Omental fat pad (tissue), 4 donors: ENCODE data around the gene PROSER2. TPM values are rescaled to one million over a fixed set of nuclear protein-coding genes. Genes with fewer than 3 reads are reported as not detected.
"Not testable (repeated sequence)": the region's sequence is repeated elsewhere in the genome, so short reads cannot be mapped to it uniquely, and the experiment has no call there.

Experiments used
- ATAC-seq: fragments of 150-250 bp; one replicate; pipeline ENCODE4 v1.9.1; 2016; ENCODE audit warnings: mild to moderate bottlenecking, moderate library complexity; ENCODE audit not compliant: low FRiP score
- DNase-seq: peaks from one replicate; pipeline ENCODE4 v3.0.0-alpha.2; 2019; ENCODE audit warnings: low spot score
- CTCF ChIP-seq, 3 donors: fragments of 450-650 bp; IDR thresholded peaks; one replicate each; pipeline ENCODE4 v1.5.1; 2016 to 2017; ENCODE audit warnings: antibody characterized with exemption in 3 of 3, mild to moderate bottlenecking in 3 of 3, moderate library complexity in 2 of 3
- total RNA-seq, 4 donors: library from RNA; depleted of rRNA; stranded (reverse); fragments of >200 nt; gene quantifications; one replicate each; pipeline ENCODE4 v1.1.0, GENCODE V29; 2016

PROSER2 gene
- total RNA-seq, 4 donors from 2014 or later = 1.1 to 8.2 (median 6.3) TPM

GRCh38 chr10:11845113-11845512 lies 22.0 kb downstream of the PROSER2 start:
- no peak for TF ChIP-seq CTCF (IDR thresholded peaks at IDR 0.05)
- DNase-seq = no peak

GRCh38 chr10:11846542-11846941 lies 23.4 kb downstream of the PROSER2 start:
- ATAC-seq (no peak), DNase-seq (no peak)
- TF ChIP-seq CTCF (IDR thresholded peaks at IDR 0.05) = no peak

More at GRCh38 chr10:11845113-11845512, 22.0 kb downstream of the PROSER2 start:
- ATAC-seq = no peak

- ATAC-seq = no peak
- no peak for TF ChIP-seq CTCF (IDR thresholded peaks at IDR 0.05)
- no peak for DNase-seq
These were observed 26.1 kb downstream of the PROSER2 start for GRCh38 chr10:11849277-11849676.

GRCh38 chr10:11849911-11850310 lies 26.8 kb downstream of the PROSER2 start:
- ATAC-seq (no peak), DNase-seq (no peak)
- no peak for TF ChIP-seq CTCF (IDR thresholded peaks at IDR 0.05)

GRCh38 chr10:11851910-11852309 lies 28.8 kb downstream of the PROSER2 start:
- DNase-seq (no peak), ATAC-seq (no peak)
- no peak for TF ChIP-seq CTCF (IDR thresholded peaks at IDR 0.05)

GRCh38 chr10:11852637-11853036 lies 29.5 kb downstream of the PROSER2 start:
- not testable (repeated sequence) for DNase-seq, ATAC-seq

- ATAC-seq (no peak), DNase-seq (no peak)
- no peak for TF ChIP-seq CTCF (IDR thresholded peaks at IDR 0.05)
These were observed 30.3 kb downstream of the PROSER2 start for GRCh38 chr10:11853468-11853867.

GRCh38 chr10:11854301-11854700 lies 31.1 kb downstream of the PROSER2 start:
- ATAC-seq = no peak
- DNase-seq = no peak
- TF ChIP-seq CTCF (IDR thresholded peaks at IDR 0.05) = no peak
